ENCODE data around the gene CORO7.

GRCh38 chr16:4356820-4357219 is 59.6 kb downstream of the CORO7 start:
- no peak for TF ChIP-seq TAF1 (IDR thresholded peaks at IDR 0.05; ENCODE audit: borderline replicate concordance, insufficient read depth, low read length)
- TF ChIP-seq, protein P1, sequence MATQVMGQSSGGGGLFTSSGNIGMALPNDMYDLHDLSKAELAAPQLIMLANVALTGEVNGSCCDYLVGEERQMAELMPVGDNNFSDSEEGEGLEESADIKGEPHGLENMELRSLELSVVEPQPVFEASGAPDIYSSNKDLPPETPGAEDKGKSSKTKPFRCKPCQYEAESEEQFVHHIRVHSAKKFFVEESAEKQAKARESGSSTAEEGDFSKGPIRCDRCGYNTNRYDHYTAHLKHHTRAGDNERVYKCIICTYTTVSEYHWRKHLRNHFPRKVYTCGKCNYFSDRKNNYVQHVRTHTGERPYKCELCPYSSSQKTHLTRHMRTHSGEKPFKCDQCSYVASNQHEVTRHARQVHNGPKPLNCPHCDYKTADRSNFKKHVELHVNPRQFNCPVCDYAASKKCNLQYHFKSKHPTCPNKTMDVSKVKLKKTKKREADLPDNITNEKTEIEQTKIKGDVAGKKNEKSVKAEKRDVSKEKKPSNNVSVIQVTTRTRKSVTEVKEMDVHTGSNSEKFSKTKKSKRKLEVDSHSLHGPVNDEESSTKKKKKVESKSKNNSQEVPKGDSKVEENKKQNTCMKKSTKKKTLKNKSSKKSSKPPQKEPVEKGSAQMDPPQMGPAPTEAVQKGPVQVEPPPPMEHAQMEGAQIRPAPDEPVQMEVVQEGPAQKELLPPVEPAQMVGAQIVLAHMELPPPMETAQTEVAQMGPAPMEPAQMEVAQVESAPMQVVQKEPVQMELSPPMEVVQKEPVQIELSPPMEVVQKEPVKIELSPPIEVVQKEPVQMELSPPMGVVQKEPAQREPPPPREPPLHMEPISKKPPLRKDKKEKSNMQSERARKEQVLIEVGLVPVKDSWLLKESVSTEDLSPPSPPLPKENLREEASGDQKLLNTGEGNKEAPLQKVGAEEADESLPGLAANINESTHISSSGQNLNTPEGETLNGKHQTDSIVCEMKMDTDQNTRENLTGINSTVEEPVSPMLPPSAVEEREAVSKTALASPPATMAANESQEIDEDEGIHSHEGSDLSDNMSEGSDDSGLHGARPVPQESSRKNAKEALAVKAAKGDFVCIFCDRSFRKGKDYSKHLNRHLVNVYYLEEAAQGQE (IDR thresholded peaks at IDR 0.05; ENCODE audit: insufficient read depth in 1 of 2, low read depth in 2 of 2, low read length in 2 of 2): no peak
- TF ChIP-seq POLR2AphosphoS5 (IDR thresholded peaks at IDR 0.05; ENCODE audit: low read depth, low read length): no peak
- TF ChIP-seq SIN3A (IDR thresholded peaks at IDR 0.05; ENCODE audit: borderline replicate concordance, insufficient read depth, low read length): no peak

All from PFSK-1 (cell line).